RWPE1 (cell line): ENCODE data around the gene DBX1.

Experiments
- CTCF ChIA-PET: fragments of 350-600 bp; sonication (Branson Sonifier 250); formaldehyde crosslinking; extraction: SDS; loops from one replicate; lab custom pipeline; 2021; lab: Yijun Ruan, JAX
- POLR2A ChIA-PET: fragments of 400-600 bp; formaldehyde crosslinking; extraction: SDS; loops from one replicate; lab custom pipeline; 2020; ENCODE audit warnings: antibody characterized with exemption; ENCODE audit not compliant: low non-redundant PET; lab: Yijun Ruan, JAX
- DNase-seq: peaks from one replicate; pipeline ENCODE4 v3.0.0; 2012; ENCODE audit warnings: low spot score
- H3K27ac ChIP-seq: fragments of 450-650 bp; 2 replicates; pipeline ENCODE4 v1.5.1; 2017
- CTCF ChIP-seq: fragments of 450-650 bp; conservative IDR thresholded peaks from 2 replicates; pipeline ENCODE4 v1.5.1; 2017; ENCODE audit warnings: low read depth, mild to moderate bottlenecking

The DBX1 gene

GRCh38 chr11:20156876-20157613 is 3.2 kb downstream of the DBX1 start:
- no peak overlapping the region for H3K27ac ChIP-seq
- TF ChIP-seq CTCF, result no peak
- CTCF ChIA-PET, result no interaction called here
- POLR2A ChIA-PET, result no interaction called here
- DNase-seq, result no peak

- POLR2A ChIA-PET, result no interaction called here
- no peak overlapping the region for H3K27ac ChIP-seq
- CTCF ChIA-PET, result no interaction called here
- TF ChIP-seq CTCF, result no peak
- no peak for DNase-seq
Measured at GRCh38 chr11:20156280-20156875, 3.9 kb downstream of the DBX1 start.

- ChIA-PET CTCF (no interaction called here), POLR2A (no interaction called here)
- TF ChIP-seq CTCF, result no peak
- DNase-seq, result no peak
- no peak overlapping the region for H3K27ac ChIP-seq
Measured at GRCh38 chr11:20155683-20156279, 4.5 kb downstream of the DBX1 start.

- DNase-seq, result no peak
- H3K27ac ChIP-seq, result no peak overlapping the region
- ChIA-PET POLR2A (no interaction called here), CTCF (interaction anchor here (0.6 to 1.1 kb wide), 4 partner anchors 26 to 1030 kb away, joined by 3 to 4 read pairs (median 3); no protein-coding TSS in a partner anchor)
- no peak for TF ChIP-seq CTCF
Measured at GRCh38 chr11:20154381-20154780, 5.9 kb downstream of the DBX1 start.

GRCh38 chr11:20138707-20139106 is 21.6 kb downstream of the DBX1 start:
- TF ChIP-seq CTCF, result no peak
- CTCF ChIA-PET, result no interaction called here
- H3K27ac ChIP-seq, result no peak overlapping the region
- POLR2A ChIA-PET, result no interaction called here
- DNase-seq, result no peak

- ChIA-PET CTCF (interaction anchor here (0.6 to 1.2 kb wide), 2 partner anchors 9 to 234 kb away, joined by 3 read pairs; no protein-coding TSS in a partner anchor), POLR2A (no interaction called here)
- H3K27ac ChIP-seq, result no peak overlapping the region
- DNase-seq, result no peak
- TF ChIP-seq CTCF, result no peak
Measured at GRCh38 chr11:20137637-20138036, 22.6 kb downstream of the DBX1 start.
